Liver (tissue), 3 donors: ENCODE measurements around the gene DNAI1.

Source experiments
- CTCF ChIP-seq: fragments of 150-350 bp; IDR thresholded peaks from 2 replicates; pipeline ENCODE4 v1.5.1; 2017; ENCODE audit warnings: improper control_type of control experiment, low read depth, low read length; ENCODE audit not compliant: missing input control
- FOXA1 ChIP-seq: IDR thresholded peaks from 2 replicates; pipeline ENCODE4 v1.6.1; 2016; ENCODE audit warnings: antibody characterized with exemption
- MAX ChIP-seq: IDR thresholded peaks from 2 replicates; pipeline ENCODE4 v1.6.1; 2016; ENCODE audit warnings: antibody characterized with exemption
- RAD21 ChIP-seq, 2 donors: IDR thresholded peaks; 2 replicates each; pipeline ENCODE4 v1.6.1; 2016; ENCODE audit warnings: antibody characterized with exemption in 2 of 2, mild to moderate bottlenecking in 2 of 2
- TAF1 ChIP-seq: conservative IDR thresholded peaks from 2 replicates; pipeline ENCODE4 v1.6.1; 2016; ENCODE audit warnings: antibody characterized with exemption, mild to moderate bottlenecking
- YY1 ChIP-seq: IDR thresholded peaks from 2 replicates; pipeline ENCODE4 v1.6.1; 2016; ENCODE audit warnings: antibody characterized with exemption, mild to moderate bottlenecking
- TF ChIP-seq, protein P1 (sequence below): IDR thresholded peaks from 2 replicates; pipeline ENCODE4 v1.6.1; 2016; ENCODE audit warnings: antibody characterized with exemption
- donor health status: healthy.
- donor health status: healthy.

GRCh38 chr9:34492051-34492450, 33.4 kb downstream of the DNAI1 start:
- no peak for TF ChIP-seq FOXA1
- TF ChIP-seq CTCF, result no peak
- no peak for TF ChIP-seq MAX
- TF ChIP-seq, protein P1, sequence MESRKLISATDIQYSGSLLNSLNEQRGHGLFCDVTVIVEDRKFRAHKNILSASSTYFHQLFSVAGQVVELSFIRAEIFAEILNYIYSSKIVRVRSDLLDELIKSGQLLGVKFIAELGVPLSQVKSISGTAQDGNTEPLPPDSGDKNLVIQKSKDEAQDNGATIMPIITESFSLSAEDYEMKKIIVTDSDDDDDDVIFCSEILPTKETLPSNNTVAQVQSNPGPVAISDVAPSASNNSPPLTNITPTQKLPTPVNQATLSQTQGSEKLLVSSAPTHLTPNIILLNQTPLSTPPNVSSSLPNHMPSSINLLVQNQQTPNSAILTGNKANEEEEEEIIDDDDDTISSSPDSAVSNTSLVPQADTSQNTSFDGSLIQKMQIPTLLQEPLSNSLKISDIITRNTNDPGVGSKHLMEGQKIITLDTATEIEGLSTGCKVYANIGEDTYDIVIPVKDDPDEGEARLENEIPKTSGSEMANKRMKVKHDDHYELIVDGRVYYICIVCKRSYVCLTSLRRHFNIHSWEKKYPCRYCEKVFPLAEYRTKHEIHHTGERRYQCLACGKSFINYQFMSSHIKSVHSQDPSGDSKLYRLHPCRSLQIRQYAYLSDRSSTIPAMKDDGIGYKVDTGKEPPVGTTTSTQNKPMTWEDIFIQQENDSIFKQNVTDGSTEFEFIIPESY, result no peak
- TF ChIP-seq RAD21 (IDR thresholded peaks at IDR 0.05), result peak in 1 of 2 donors; percentile 18
- no peak for TF ChIP-seq YY1
- TF ChIP-seq TAF1, result no peak
